ENCODE measurements around the gene RNU6-1. TPM values are rescaled to one million over a fixed set of nuclear protein-coding genes. Genes with fewer than 3 reads are reported as not detected.

RNU6-1 gene
- total RNA-seq, 1 experiment from 2014 or later, result not detected

DNA sequence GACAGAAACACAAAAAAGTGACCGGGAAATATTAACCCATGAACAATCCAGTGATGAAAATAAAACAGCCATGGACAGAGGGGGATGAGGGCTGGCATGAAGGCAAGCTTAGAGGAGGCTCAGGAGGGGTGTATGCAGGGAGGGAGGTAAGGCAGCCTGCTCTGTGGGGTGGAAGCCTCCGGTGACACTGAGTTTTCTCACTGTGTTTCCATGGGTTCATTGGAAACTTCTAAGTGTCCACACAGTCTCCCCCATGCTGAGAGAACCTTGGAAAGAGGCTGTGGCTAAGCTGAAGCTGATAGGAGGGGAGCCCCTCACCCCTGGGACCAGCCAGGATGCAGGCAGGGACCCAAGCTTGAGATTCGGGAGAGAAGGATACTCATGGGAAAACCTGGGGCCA lies 21.4 kb downstream of the RNU6-1 start:
- no peak overlapping the region for H3K4me3 ChIP-seq (ENCODE audit: low read depth, low read length, poor library complexity, severe bottlenecking)
- no peak for DNase-seq (ENCODE audit: low spot score)
- H3K36me3 ChIP-seq (ENCODE audit: insufficient read depth, low read length, poor library complexity, severe bottlenecking), result no peaks in the 10 kb centered on the region
- POLR2A ChIA-PET (ENCODE audit: low non-redundant PET), result interaction anchor here (0.7 kb wide), 1 partner anchor 207 kb away, joined by 11 read pairs; no protein-coding TSS in a partner anchor
- peaks cover 50% of the 10 kb centered on the region for H3K27me3 ChIP-seq (replicated peaks; ENCODE audit: insufficient read depth, low read depth, low read length, poor library complexity)
- no peaks in the 10 kb centered on the region for H3K9me3 ChIP-seq (ENCODE audit: low read depth, low read length, poor library complexity, severe bottlenecking)
- H3K4me1 ChIP-seq (ENCODE audit: insufficient read depth, low read length, poor library complexity, severe bottlenecking), result peaks cover 13% of the 10 kb centered on the region
- CTCF ChIA-PET, result no interaction called here
- TF ChIP-seq EZH2 (IDR thresholded peaks at IDR 0.05; ENCODE audit: borderline replicate concordance, low read depth, low read length, poor library complexity, severe bottlenecking), result no peak
- TF ChIP-seq, protein P1, sequence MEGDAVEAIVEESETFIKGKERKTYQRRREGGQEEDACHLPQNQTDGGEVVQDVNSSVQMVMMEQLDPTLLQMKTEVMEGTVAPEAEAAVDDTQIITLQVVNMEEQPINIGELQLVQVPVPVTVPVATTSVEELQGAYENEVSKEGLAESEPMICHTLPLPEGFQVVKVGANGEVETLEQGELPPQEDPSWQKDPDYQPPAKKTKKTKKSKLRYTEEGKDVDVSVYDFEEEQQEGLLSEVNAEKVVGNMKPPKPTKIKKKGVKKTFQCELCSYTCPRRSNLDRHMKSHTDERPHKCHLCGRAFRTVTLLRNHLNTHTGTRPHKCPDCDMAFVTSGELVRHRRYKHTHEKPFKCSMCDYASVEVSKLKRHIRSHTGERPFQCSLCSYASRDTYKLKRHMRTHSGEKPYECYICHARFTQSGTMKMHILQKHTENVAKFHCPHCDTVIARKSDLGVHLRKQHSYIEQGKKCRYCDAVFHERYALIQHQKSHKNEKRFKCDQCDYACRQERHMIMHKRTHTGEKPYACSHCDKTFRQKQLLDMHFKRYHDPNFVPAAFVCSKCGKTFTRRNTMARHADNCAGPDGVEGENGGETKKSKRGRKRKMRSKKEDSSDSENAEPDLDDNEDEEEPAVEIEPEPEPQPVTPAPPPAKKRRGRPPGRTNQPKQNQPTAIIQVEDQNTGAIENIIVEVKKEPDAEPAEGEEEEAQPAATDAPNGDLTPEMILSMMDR (conservative IDR thresholded peaks at IDR 0.05; ENCODE audit: low read depth, low read length), result no peak
- BruUV-seq (replicated peaks), result no TSS peak
- intact Hi-C loops (cut with micrococcal nuclease; ENCODE audit: unreplicated experiment), result no loop called here
- no peak overlapping the region for H3K27ac ChIP-seq (ENCODE audit: low read depth, low read length, poor library complexity, severe bottlenecking)

DNA sequence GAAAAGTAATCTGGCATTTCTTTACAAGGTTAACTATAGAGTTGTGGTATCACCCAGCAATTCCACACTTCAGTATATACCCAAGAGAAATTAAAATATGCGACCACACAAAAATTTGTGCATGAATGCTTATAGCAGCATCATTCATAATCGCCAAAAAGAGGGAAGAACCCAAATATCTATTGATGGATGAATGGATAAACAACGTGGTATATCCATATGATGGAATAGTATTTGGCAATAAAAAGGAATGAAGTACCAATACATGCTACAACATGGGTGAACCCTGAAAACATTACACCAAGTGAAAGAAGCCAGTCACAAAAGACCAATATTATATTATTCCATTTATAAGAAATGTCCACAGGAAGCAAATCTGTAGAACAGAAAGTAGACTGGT lies 23.2 kb downstream of the RNU6-1 start:
- H3K36me3 ChIP-seq (ENCODE audit: insufficient read depth, low read length, poor library complexity, severe bottlenecking), result no peaks in the 10 kb centered on the region
- peaks cover 32% of the 10 kb centered on the region for H3K27me3 ChIP-seq (replicated peaks; ENCODE audit: insufficient read depth, low read depth, low read length, poor library complexity)
- no TSS peak for BruUV-seq (replicated peaks)
- H3K9me3 ChIP-seq (ENCODE audit: low read depth, low read length, poor library complexity, severe bottlenecking), result no peaks in the 10 kb centered on the region
- intact Hi-C loops (cut with micrococcal nuclease; ENCODE audit: unreplicated experiment), result no loop called here
- H3K4me3 ChIP-seq (ENCODE audit: low read depth, low read length, poor library complexity, severe bottlenecking), result no peak overlapping the region
- DNase-seq (ENCODE audit: low spot score), result no peak
- ChIA-PET POLR2A (ENCODE audit: low non-redundant PET) (no interaction called here), CTCF (no interaction called here)
- H3K27ac ChIP-seq (ENCODE audit: low read depth, low read length, poor library complexity, severe bottlenecking), result no peak overlapping the region
- H3K4me1 ChIP-seq (ENCODE audit: insufficient read depth, low read length, poor library complexity, severe bottlenecking), result peaks cover 3% of the 10 kb centered on the region
- TF ChIP-seq, protein P1 (conservative IDR thresholded peaks at IDR 0.05; ENCODE audit: low read depth, low read length), result no peak
- TF ChIP-seq EZH2 (IDR thresholded peaks at IDR 0.05; ENCODE audit: borderline replicate concordance, low read depth, low read length, poor library complexity, severe bottlenecking), result no peak

DNA sequence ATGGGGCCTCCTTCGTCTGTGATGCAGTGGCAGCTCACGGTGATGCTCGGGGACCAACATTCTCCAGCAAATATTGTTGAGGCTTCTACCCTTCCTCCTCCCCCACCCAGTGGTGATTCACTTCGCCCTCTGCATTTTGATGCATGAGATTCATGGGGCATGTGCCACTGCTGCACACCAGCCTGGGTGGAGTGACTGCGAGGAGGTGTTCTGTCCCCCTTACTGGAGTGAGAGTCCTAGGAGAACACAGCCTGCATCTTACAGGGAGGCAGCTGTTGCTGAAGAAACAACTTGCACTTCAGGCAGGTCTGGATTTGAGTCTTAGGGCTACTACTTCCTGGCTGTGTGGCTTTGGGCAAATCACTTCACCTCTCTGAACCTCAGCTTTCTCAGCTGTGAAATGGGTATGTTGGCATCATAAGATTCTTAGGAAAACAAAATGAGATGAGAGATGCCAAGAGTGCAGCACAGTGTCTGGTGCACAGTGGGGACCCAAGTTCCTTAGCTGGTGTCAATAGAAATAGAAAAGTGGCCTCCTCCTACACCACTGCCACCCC lies 24.7 kb downstream of the RNU6-1 start:
- BruUV-seq (replicated peaks), result no TSS peak
- POLR2A ChIA-PET (ENCODE audit: low non-redundant PET), result no interaction called here
- peaks cover 17% of the 10 kb centered on the region for H3K27me3 ChIP-seq (replicated peaks; ENCODE audit: insufficient read depth, low read depth, low read length, poor library complexity)

More for the DNA sequence above, 24.7 kb downstream of the RNU6-1 start:
- no peaks in the 10 kb centered on the region for H3K9me3 ChIP-seq (ENCODE audit: low read depth, low read length, poor library complexity, severe bottlenecking)
- intact Hi-C loops (cut with micrococcal nuclease; ENCODE audit: unreplicated experiment), result no loop called here
- CTCF ChIA-PET, result no interaction called here
- no peak overlapping the region for H3K4me3 ChIP-seq (ENCODE audit: low read depth, low read length, poor library complexity, severe bottlenecking)
- no peak for DNase-seq (ENCODE audit: low spot score)
- TF ChIP-seq, protein P1 (conservative IDR thresholded peaks at IDR 0.05; ENCODE audit: low read depth, low read length), result no peak
- H3K27ac ChIP-seq (ENCODE audit: low read depth, low read length, poor library complexity, severe bottlenecking), result no peak overlapping the region
- H3K36me3 ChIP-seq (ENCODE audit: insufficient read depth, low read length, poor library complexity, severe bottlenecking), result no peaks in the 10 kb centered on the region
- H3K4me1 ChIP-seq (ENCODE audit: insufficient read depth, low read length, poor library complexity, severe bottlenecking), result no peaks in the 10 kb centered on the region

Measured in A673 (cell line).